GM23248 (cell line): ENCODE results near the gene CTAG1B. TPM values are rescaled to one million over a fixed set of nuclear protein-coding genes. Genes with fewer than 3 reads are reported as not detected.
"Not testable (repeated sequence)": the region's sequence is repeated elsewhere in the genome, so short reads cannot be mapped to it uniquely, and the experiment has no call there.

Experiments
- DNase-seq: peaks from one replicate; pipeline ENCODE4 v3.0.0-alpha.2; 2015
- H2AFZ ChIP-seq: fragments of 200-600 bp; sonication (generic); 2 replicates; pipeline ENCODE4 v1.6.1; 2016; ENCODE audit warnings: antibody characterized with exemption
- H3F3A ChIP-seq: fragments of 200-600 bp; sonication (generic); 2 replicates; pipeline ENCODE4 v1.6.1; 2016; ENCODE audit warnings: mild to moderate bottlenecking, antibody characterized with exemption, mixed run types; ENCODE audit not compliant: insufficient read depth
- H3K27ac ChIP-seq: fragments of 200-600 bp; sonication (generic); 2 replicates; pipeline ENCODE4 v1.5.1; 2016; ENCODE audit warnings: mild to moderate bottlenecking
- H3K27me3 ChIP-seq: fragments of 200-600 bp; sonication (generic); replicated peaks from 2 replicates; pipeline ENCODE4 v1.6.1; 2016; ENCODE audit warnings: mild to moderate bottlenecking; ENCODE audit not compliant: insufficient read depth
- H3K36me3 ChIP-seq: fragments of 200-600 bp; sonication (generic); 2 replicates; pipeline ENCODE4 v1.6.1; 2016; ENCODE audit warnings: low read depth, mild to moderate bottlenecking
- H3K4me1 ChIP-seq: fragments of 200-600 bp; sonication (generic); 2 replicates; pipeline ENCODE4 v1.6.1; 2016; ENCODE audit warnings: mild to moderate bottlenecking; ENCODE audit not compliant: insufficient read depth
- H3K4me2 ChIP-seq: fragments of 200-600 bp; sonication (generic); one replicate; pipeline ENCODE4 v1.6.1; 2016; ENCODE audit warnings: mild to moderate bottlenecking; ENCODE audit not compliant: unreplicated experiment
- H3K4me3 ChIP-seq: fragments of 200-600 bp; sonication (generic); 2 replicates; pipeline ENCODE4 v1.5.1; 2016; ENCODE audit warnings: mild to moderate bottlenecking
- H3K79me2 ChIP-seq: fragments of 200-600 bp; sonication (generic); 2 replicates; pipeline ENCODE4 v1.6.1; 2016; ENCODE audit warnings: mild to moderate bottlenecking; ENCODE audit not compliant: insufficient read depth
- H3K9ac ChIP-seq: fragments of 200-600 bp; sonication (generic); 2 replicates; pipeline ENCODE4 v1.6.1; 2016; ENCODE audit warnings: mild to moderate bottlenecking
- H3K9me2 ChIP-seq: fragments of 200-600 bp; sonication (generic); 2 replicates; pipeline ENCODE4 v1.6.1; 2016; ENCODE audit warnings: mixed run types, mild to moderate bottlenecking, moderate library complexity; ENCODE audit not compliant: insufficient read depth
- H3K9me3 ChIP-seq: fragments of 200-600 bp; sonication (generic); one replicate; pipeline ENCODE4 v1.6.1; 2017; ENCODE audit warnings: low read depth
- H4K20me1 ChIP-seq: fragments of 200-600 bp; sonication (generic); 2 replicates; pipeline ENCODE4 v1.6.0; 2016; ENCODE audit not compliant: insufficient read depth
- EZH2 ChIP-seq: fragments of 200-600 bp; sonication (generic); IDR thresholded peaks from 2 replicates; pipeline ENCODE4 v1.6.1; 2018; ENCODE audit warnings: antibody characterized with exemption, mild to moderate bottlenecking; ENCODE audit not compliant: insufficient read depth, poor library complexity, severe bottlenecking
- EZH2phosphoT487 ChIP-seq: fragments of 200-600 bp; sonication (generic); IDR thresholded peaks from 2 replicates; pipeline ENCODE4 v1.6.1; 2018; ENCODE audit warnings: antibody characterized with exemption, moderate library complexity, mild to moderate bottlenecking, low read depth; ENCODE audit not compliant: insufficient read depth
- WGBS, 2 experiments: methylation state at CpG; one replicate each; pipeline ENCODE4 v1.1.6; 2015 to 2017; ENCODE audit warnings: low lambda C conversion rate in 2 of 2, low coverage in 1 of 2; ENCODE audit errors: missing lambda C conversion rate in 2 of 2; 5-methylcytosine and 5-hydroxymethylcytosine counted together
- in situ Hi-C: fragments of 300-500 bp; cut with MboI; formaldehyde crosslinking; loops from 2 replicates; pipeline ENCODE4 v1.15.0; 2020
- polyA plus RNA-seq: library from polyadenylated mRNA; unstranded; fragments of >200 nt; fragmentation: Nextera tagmentation; extraction: Ambion mirVana; gene quantifications from 2 replicates; pipeline ENCODE4 v1.2.1, GENCODE V29; 2016
- total RNA-seq: library from RNA; depleted of rRNA; stranded (reverse); fragments of >200 nt; shearing (Covaris generic); gene quantifications from 2 replicates; pipeline ENCODE4 v1.2.3, GENCODE V29; 2014

CTAG1B gene
- total and polyA plus RNA-seq, 2 experiments from 2014 or later = not detected

DNA sequence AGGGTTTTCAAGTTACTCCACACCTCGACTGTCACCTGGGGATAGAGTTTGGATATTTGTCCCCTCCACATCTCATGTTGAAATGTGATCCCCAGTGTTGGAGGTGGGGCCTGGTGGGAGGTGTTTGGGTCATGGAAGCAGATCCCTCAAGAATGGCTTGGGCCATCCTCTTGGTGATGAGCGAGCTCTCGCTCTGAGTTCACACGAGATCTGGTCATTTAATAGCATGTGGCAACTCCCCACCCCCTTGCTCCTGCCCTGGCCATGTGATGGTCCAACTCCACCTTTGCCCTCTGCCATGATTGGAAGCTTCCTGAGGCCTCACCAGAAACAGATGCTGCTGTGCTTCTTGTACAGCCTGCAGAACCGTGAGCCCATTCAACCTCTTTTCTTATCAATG is 25.9 kb downstream of the CTAG1B start:
- H2AFZ ChIP-seq = no peak overlapping the region
- H3K27ac ChIP-seq = no peak overlapping the region
- 61 to 65% methylated on average over 4 to 5 of the region's 5 CpGs for WGBS, 2 experiments
- no peaks in the 10 kb centered on the region for H3K36me3 ChIP-seq
- no peaks in the 10 kb centered on the region; the same call in 1 of the 2 replicates for H4K20me1 ChIP-seq
- no peak overlapping the region for H3K4me3 ChIP-seq
- no peak overlapping the region for H3K4me2 ChIP-seq
- H3K9me3 ChIP-seq = no peaks in the 10 kb centered on the region
- peaks cover 14% of the 10 kb centered on the region for H3K4me1 ChIP-seq
- TF ChIP-seq EZH2 = no peak
- no peak for TF ChIP-seq EZH2phosphoT487
- H3K9me2 ChIP-seq = no peaks in the 10 kb centered on the region
- H3F3A ChIP-seq = peaks cover 9% of the 10 kb centered on the region; the same call in 1 of the 2 replicates
- no peaks in the 10 kb centered on the region for H3K27me3 ChIP-seq
- no peak for DNase-seq
- H3K9ac ChIP-seq = no peak overlapping the region
- in situ Hi-C loops = loop anchor here (25.0 kb wide), 1 partner anchor 244 kb away; the partner anchor contains the start of gene SMIM9
- no peaks in the 10 kb centered on the region for H3K79me2 ChIP-seq

DNA sequence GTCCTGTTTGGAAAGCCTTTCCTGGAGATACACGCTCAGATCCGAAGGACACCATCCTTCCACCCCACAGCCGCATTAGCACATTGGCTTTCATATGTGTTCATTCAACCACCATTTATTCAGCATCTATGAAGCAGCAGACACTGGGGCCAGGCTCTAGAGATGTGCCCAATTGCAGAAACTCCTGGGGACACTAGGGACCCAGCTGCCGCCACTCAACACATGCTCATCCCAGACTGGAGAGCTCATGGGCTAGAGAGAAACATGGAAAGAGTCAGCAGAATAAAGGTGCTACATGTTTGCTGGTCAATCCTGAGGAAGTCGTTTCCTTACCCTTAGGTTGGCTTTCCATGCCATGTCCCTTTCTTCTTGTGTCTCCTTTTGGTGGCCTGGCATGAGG is 26.6 kb downstream of the CTAG1B start:
- no peaks in the 10 kb centered on the region; the same call in 1 of the 2 replicates for H4K20me1 ChIP-seq
- H3F3A ChIP-seq = peaks cover 9% of the 10 kb centered on the region; the same call in 1 of the 2 replicates
- H2AFZ ChIP-seq = no peak overlapping the region
- WGBS, 2 experiments = 73 to 76% methylated on average over 5 of the region's 5 CpGs
- no peaks in the 10 kb centered on the region for H3K9me3 ChIP-seq
- no peak overlapping the region for H3K4me2 ChIP-seq
- H3K27me3 ChIP-seq = no peaks in the 10 kb centered on the region
- no peak overlapping the region for H3K4me3 ChIP-seq
- in situ Hi-C loops = loop anchor here (25.0 kb wide), 1 partner anchor 245 kb away; the partner anchor contains the start of gene SMIM9
- H3K9ac ChIP-seq = no peak overlapping the region
- H3K4me1 ChIP-seq = peaks cover 14% of the 10 kb centered on the region
- no peaks in the 10 kb centered on the region for H3K9me2 ChIP-seq
- no peak overlapping the region for H3K27ac ChIP-seq
- no peaks in the 10 kb centered on the region for H3K79me2 ChIP-seq
- no peaks in the 10 kb centered on the region for H3K36me3 ChIP-seq
- TF ChIP-seq EZH2phosphoT487 (no peak), EZH2 (no peak)
- no peak for DNase-seq

DNA sequence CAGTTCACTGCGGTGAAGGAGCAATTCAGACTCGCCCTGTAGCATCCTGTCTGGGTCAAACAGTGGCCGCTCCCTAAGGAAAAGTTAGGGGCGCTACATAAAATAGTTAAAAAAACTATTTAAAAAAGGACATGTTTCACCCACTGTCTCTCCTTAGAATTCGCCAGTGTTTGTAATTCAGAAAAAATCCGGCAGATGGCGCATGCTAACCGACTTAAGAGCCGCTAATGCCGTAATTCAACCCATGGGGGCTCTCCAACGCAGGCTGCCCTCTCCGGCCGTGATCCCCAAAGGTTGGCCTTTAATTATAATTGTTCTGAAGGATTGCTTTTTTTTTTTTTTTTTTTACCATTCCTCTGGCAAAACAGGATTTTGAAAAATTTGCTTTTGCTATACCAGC is 28.7 kb downstream of the CTAG1B start:
- not testable (repeated sequence) for H3F3A ChIP-seq, H3K9me2 ChIP-seq, DNase-seq, H3K9me3 ChIP-seq, H3K27me3 ChIP-seq, H3K4me2 ChIP-seq, H4K20me1 ChIP-seq, H3K4me1 ChIP-seq, H3K4me3 ChIP-seq, H3K36me3 ChIP-seq, H3K79me2 ChIP-seq, H3K9ac ChIP-seq, H2AFZ ChIP-seq, H3K27ac ChIP-seq
- in situ Hi-C loops = loop anchor here (25.0 kb wide), 1 partner anchor 247 kb away; the partner anchor contains the start of gene SMIM9
- no CpG with 5 or more reads among the region's 13 CpGs for WGBS, 2 experiments

DNA sequence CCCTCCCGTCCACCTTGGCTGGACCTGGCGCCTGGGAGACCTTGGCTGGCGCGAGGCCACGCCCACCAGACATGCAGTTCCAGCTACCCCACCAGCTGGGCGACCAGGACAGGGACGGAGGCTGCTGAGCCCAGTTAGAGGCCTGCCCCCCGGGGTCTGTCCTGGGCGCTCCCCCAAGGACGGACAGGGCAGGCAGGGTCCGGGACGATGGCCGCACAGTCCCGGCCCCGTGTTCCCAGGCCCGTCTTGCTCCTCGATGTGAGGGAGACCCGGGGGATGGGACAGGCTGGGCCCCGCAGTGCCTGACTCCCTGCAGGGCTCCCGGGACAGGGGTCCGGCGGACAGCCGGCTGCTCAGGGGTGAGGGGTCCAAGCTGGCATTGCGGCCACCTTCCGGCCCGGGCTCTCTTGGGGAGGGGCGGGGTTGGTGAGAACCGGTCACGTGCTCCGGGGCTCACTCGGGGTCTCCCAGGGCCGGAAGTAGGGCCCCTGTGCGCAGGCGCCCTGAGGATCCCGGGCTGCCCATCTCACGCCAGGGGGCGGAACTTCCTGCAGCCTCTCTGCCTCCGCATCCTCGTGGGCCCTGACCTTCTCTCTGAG is 34.4 kb downstream of the CTAG1B start, which contains the start of gene CTAG1A:
TSS of gene CTAG1A (plus strand) at position 549 of the 599 bp plus-strand sequence. CDS start 74 bp downstream, outside the sequence.
- in situ Hi-C loops = loop anchor here (25.0 kb wide), 1 partner anchor 253 kb away; the partner anchor contains the start of gene SMIM9
- not testable (repeated sequence) for H3K9me2 ChIP-seq, H3K9me3 ChIP-seq, H3F3A ChIP-seq, H3K4me2 ChIP-seq, H3K4me1 ChIP-seq, H3K27me3 ChIP-seq, DNase-seq, H2AFZ ChIP-seq, H3K36me3 ChIP-seq, H3K4me3 ChIP-seq, H3K79me2 ChIP-seq, H4K20me1 ChIP-seq, H3K27ac ChIP-seq, H3K9ac ChIP-seq
- no CpG with 5 or more reads among the region's 39 CpGs for WGBS, 2 experiments

DNA sequence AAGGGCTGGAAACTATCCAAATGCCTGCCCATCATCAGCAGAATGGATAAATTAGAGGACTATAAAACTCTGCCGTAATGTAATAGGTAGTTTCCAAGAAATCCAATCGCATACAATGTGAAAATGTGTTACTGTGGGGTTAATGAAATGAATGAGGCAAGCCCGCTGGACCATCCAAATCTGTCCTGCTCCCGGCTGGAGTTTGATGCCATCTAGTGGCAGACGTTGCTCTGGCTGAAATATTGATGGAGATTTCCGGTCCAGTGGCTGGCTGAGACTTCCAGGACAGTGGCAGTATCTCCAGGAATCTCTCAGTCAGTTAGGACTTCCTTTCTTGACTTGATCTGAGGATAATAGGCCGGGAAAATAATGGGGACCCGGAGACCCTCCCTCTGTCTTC is 36.1 kb downstream of the CTAG1B start:
- H3K27me3 ChIP-seq, H3K4me1 ChIP-seq, H3K9ac ChIP-seq, H3K9me3 ChIP-seq, H3K79me2 ChIP-seq, H3F3A ChIP-seq, DNase-seq, H4K20me1 ChIP-seq, H3K27ac ChIP-seq, H2AFZ ChIP-seq, H3K36me3 ChIP-seq, H3K9me2 ChIP-seq, H3K4me2 ChIP-seq, H3K4me3 ChIP-seq: not testable (repeated sequence)
- WGBS, 2 experiments = no CpG with 5 or more reads among the region's 8 CpGs
- in situ Hi-C loops = loop anchor here (25.0 kb wide), 1 partner anchor 254 kb away; the partner anchor contains the start of gene SMIM9

DNA sequence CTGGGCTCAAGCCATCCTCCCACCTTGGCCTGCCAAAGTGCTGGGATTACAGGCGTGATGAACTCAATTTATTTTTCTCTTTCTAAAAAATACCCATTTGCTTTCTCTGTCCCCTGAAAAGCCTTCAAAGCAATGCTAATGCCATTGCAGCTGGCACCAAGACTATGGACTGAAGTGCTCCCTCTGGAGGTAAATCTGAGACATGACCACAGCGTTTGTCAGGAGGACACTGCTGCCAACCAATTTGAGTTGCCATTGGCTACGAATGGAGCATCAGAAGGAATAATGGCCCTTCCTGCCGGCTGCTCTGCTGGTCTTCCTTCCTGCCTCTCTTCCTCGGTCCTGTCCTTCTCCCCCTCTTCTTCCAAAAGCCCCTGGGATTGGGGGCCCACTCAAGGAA is 44.0 kb downstream of the CTAG1B start:
- WGBS, 2 experiments = no CpG with 5 or more reads among the region's 5 CpGs
- H3F3A ChIP-seq, H3K4me1 ChIP-seq, H3K79me2 ChIP-seq, H3K27me3 ChIP-seq, H3K27ac ChIP-seq, DNase-seq, H2AFZ ChIP-seq, H3K36me3 ChIP-seq, H3K9me3 ChIP-seq, H3K9ac ChIP-seq, H4K20me1 ChIP-seq, H3K9me2 ChIP-seq, H3K4me3 ChIP-seq, H3K4me2 ChIP-seq: not testable (repeated sequence)
- in situ Hi-C loops = loop anchor here (25.0 kb wide), 1 partner anchor 262 kb away; the partner anchor contains the start of gene SMIM9

DNA sequence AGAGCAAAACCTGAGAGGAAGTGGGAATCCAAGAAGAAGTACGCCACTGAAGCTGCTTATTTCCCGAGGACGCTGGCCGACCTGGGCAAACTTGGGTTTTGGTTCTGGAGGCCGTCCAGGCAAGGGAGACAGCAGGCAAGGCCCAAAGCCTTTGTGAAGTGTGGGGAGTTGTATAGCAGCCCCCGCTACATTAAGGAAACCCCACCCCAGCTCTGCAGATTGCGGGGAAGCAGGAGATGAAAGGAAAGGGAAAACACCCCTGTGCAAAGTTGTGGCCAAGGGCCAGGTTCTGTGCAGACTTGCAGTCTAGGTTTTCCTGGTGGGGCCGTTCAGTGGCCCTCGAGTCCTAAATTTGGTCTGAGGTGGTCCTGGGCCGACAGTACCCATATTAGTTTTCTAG is 46.0 kb downstream of the CTAG1B start:
- in situ Hi-C loops, H3K4me3 ChIP-seq, DNase-seq, H4K20me1 ChIP-seq, H3K27ac ChIP-seq, H3K9ac ChIP-seq, H3F3A ChIP-seq, H3K4me1 ChIP-seq, H3K9me2 ChIP-seq, H3K79me2 ChIP-seq, H3K36me3 ChIP-seq, H3K4me2 ChIP-seq, H3K27me3 ChIP-seq, H2AFZ ChIP-seq, H3K9me3 ChIP-seq: not testable (repeated sequence)
- no CpG with 5 or more reads among the region's 10 CpGs for WGBS, 2 experiments
